Measurements from ENCODE around the gene CPA1.
A peak's percentile ranks its signal among the peaks of the same experiment; 100 is the strongest.

The CPA1 gene

DNA sequence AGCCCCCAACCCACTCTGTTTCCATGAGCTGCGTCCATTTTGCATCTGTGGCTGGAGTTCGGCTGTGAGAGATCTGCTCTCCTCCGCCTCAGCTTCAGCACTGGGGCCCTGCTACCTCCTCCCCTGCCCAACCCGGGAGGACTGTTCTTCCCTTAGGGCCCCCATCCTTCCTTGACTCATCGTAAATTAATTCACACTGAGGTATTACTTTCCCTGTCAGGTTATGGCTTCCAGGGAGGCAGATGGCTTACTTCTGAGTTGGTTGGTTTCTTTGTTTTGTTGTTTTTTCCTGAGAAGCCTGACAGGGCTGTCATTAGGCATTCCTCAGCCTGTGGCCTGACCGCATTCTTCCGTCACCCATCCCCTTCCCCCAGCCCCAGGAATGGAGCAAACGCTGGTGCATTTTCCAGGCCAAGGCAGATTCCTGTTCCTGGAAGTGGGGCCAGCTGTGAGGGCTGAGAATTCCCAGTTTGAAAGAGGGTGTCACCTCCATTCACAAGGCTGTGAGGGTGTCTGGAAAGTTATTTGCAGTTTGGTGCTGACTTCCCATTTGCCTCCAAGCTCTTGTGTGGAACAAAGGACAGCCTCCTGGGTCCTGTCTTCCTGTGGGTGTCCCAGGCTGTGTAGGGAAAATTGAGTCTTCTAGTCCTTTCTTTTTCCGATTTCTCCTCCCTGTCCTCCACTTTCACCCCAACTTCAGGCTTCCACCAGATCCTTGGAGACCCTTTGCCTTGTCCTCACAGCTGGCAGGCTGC lies 24.0 kb upstream of the CPA1 start:
- no peak for DNase-seq (ENCODE audit: low read depth in 2 of 2)

DNA sequence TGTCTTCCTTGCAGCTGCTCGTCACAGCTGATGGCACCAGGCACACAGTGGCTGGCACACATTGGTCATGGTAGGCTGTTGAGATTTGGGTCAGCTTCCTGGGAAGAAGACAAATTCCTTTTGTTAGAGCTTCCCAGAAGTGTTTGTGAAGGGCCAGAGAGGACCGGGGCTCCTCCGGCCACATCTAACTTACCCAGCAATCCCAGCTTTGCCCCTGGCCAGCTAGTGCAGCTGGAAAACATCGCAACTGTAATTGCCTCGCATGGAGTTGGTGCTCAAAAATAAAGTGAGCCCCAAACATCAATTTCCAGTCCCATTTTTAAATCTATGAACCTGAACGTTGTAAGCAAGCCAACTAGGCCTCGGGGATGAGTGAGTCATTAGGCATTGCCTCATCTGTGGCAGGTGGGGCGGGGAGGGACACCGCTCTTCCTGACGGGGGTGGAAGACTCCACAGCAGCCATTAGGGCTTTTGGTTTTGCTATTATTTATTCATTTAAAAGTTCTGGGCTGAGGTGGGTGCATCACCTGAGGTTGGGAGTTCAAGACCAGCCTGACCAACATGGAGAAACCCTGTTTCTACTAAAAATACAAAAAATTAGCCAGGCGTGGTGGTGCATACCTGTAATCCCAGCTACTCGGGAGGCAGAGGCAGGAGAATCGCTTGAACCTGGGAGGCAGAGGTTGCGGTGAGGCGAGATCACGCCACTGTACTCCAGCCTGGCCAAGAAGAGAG lies 23.2 kb upstream of the CPA1 start:
- no peak for DNase-seq (ENCODE audit: low read depth in 2 of 2)

DNA sequence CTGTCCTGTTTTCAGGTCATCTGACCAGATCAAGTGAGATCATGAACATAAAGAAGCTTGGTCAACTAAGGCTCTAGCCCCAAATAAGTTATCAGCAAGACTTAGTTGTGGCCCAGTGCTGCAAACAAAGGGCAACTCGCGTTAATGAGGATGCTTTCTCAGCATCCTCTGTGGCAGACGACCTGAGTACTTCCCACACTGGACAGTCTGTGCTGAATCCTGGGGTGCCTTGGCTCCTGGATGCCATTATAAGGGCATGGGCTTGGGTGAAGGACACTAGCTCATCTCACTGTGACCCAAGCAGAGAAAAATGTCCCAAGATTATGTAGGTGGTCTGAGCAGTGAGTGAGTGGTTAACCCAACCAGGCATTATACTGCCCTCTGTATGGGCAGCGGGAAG lies 21.8 kb upstream of the CPA1 start:
- DNase-seq (ENCODE audit: low read depth in 2 of 2): no peak

DNA sequence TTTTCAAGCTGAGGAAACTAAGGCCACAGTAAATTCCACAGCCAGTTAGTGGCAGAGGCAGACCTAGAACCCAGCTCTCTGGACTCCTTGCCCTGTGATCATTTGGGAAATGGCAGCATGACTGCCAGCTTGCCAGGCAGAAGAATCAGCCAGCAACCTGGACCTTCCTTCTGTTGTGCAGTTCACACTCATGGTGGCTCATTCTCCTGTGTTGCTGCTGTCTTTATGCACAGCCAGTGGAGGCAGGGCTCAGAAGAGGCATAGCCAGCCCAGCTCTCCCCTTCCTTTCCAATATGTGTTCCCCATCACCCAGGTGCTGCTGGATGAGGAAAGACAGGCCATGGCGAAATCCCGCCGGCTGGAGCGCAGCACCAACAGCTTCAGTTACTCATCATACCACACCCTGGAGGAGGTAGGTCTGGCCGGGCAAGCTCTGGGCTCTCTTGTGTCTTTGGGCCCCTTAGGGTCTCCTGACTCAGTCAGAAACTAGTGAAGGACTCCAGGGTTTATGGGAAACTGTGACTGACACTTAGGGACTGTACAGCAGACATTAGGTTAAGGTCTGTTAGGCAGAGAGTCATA lies 20.9 kb upstream of the CPA1 start:
- DNase-seq (ENCODE audit: low read depth in 2 of 2): no peak

DNA sequence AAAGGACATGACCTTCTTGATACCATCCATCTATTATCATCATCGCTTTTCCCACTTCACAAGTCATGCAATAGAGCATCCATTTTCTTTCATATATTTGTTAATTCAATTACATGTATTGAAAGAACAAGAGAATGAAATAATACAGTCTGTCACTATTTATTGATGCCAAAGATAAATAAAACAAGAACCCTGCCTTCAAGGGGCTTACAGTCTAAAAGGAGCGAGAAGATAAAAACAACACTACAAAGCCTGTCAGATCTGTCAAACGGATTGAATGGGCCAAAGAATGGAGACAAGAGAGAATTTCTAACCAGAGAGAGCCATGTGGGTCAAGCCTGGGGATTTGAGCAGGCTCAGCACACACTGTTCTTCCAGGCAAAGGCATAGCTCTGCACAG lies 19.8 kb upstream of the CPA1 start:
- DNase-seq (ENCODE audit: low read depth in 2 of 2): no peak

DNA sequence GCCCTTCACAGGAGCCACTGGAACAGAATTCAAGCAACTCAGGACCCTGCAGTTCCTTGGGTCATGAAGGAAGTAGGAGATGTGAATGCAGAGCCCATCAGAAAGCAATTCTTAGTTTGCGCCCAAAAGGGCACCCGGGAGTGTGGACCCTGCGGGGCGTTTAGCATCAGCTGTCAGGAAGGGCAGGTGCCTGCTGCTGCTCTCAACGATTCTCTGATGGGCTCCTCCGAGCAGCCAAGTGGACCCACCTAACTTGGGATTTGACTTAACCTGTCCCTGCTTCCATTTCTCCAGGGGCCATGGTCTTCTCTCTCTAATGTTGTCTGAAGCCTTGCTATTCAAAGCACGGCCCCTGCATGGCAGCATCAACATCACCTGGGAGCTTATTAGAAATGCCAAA lies 18.6 kb upstream of the CPA1 start:
- DNase-seq (ENCODE audit: low read depth in 2 of 2): no peak

DNA sequence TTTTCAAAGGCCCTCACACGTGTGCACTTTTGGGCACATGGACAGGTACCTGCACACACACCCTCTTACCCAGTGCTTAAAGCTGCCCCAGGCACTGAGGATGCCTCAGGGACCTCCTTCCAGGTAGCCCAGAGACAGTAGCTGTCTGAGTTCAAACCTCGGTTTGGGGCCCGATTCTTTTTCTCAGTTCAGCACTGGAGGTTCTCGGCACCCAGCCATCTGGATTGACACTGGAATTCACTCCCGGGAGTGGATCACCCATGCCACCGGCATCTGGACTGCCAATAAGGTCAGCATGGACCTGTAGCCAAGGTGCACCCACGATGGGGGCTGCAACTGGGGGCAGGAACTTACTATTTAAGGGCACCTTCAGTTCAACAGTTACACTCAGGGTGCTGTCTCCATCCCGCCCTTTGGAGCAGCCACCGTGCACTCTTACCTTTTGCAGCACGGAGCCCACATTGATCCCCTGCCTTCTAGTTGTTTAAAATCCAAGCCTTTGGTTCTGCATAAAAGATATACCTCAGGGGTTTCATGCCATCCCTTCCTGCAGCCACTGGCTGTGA lies 18.0 kb upstream of the CPA1 start:
- no peak for DNase-seq (ENCODE audit: low read depth in 2 of 2)

DNA sequence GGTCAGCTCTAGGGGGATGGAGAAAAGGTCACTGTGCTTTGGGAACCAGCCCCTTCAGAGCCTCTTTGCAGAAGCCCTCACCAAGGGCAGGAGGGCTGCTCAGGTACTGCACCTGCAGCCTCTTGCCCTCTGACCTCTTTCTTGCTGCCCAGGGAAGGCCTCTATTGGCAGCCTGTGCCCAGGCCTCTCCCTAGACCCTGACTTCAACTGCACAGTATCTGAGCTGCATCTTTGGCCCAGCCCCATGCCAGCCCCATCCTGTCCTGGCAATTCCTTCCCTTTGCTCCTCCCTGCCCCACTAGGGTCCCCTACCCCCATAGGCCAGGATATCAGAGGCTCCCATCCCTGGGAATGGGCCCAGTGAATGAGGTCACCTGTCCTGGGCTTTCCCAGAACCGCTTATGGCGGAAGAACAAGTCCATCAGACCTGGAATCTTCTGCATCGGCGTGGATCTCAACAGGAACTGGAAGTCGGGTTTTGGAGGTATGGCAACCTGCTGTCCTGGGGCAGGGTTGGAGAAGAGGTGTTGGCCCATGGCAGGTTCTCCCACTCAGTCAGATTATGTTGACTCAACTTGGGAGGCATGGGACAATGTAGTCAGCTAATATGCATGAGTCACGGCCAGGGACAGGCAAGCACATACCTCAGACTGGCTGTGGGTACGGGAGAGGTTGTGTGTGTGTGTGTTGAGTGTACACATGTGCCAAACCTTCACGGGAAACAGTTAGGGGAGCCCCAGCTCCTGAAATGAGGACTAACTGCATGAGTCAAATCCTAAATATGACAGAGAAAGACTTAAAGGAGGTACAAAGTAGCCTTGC lies 17.1 kb upstream of the CPA1 start:
- DNase-seq (ENCODE audit: low read depth in 2 of 2): peak in 1 of 2 donors; percentile 1

DNA sequence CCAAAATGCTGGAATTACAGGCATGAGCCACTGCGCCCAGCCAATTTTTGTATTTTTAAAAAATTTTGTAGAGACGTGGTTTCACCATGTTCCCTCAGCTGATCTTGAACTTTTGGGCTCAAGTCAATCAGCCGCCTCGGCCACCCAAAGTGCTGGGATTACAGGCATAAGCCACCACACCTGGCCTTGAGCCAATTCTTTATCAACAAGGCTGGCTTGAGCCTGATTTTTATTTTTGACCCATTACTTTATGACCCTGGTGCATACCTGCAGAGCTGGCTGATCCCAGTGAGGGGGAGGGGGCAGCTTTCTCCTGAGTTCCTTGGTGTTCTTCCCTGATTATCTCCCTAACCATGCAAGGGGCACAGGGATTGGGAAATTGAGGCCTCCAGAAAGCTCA lies 15.8 kb upstream of the CPA1 start:
- no peak for DNase-seq (ENCODE audit: low read depth in 2 of 2)

DNA sequence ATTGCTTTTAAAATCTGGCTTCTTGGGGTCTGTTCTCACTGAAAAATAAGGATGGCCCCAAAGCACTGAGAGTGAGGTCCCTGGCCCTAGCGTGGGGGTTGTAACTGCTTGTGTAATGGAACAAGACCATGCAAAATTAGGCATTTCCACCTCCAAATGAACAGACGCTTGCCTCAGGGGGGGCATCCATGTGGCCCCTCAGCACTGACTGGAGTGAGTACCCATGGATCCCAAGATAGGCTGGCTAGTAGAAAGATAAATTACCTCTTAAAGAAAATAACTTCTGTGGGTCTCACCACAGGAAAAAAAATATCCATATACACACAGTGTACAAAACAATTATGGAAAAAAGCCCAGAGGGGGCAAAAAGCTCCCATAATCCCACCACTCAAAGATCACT lies 15.2 kb upstream of the CPA1 start:
- no peak for DNase-seq (ENCODE audit: low read depth in 2 of 2)

DNA sequence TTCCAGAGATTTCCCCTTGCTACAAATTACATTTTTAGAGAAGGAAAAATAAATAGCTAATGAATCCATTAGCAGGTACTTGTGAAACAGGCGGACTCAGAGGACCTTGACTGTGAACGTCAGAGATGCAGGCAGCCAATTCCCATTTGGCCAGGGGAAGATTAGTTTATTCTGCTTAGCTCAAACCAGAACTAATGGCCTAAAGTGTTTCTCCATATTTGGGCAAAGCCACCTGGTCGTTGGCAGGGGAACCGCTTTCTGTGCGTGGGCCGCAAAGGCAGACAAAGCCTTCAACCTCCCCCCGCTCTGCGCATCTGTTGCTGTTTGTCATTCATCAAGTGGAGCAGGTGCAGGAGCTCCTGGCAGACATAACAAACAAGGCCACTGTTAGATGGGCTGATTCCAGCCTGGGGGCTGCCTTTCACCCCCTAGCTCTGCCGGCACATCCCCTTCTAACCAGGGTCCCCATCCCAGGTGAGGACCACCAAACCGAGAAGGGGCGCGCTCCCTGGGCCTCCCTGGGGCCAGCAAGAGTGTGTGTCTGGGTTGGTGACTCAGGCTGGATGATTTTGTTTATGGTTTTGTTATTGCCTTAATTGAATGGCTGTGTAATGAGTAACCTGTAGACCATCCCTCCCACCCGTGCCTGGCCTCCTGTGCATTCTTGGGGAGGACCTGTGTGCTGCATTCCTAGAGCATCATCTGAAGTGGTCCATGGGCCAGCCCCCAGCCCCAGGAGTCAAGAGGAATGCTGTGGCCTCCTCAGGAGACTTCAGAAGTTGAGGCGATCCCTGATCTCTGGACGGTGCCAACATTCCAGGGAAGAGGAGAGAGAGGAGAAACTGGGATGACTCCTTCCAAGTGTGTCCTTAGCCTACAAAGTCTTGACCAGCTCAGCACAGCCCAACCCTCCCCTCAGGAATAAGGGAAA lies 14.5 kb upstream of the CPA1 start:
- DNase-seq (ENCODE audit: low read depth in 2 of 2): no peak

DNA sequence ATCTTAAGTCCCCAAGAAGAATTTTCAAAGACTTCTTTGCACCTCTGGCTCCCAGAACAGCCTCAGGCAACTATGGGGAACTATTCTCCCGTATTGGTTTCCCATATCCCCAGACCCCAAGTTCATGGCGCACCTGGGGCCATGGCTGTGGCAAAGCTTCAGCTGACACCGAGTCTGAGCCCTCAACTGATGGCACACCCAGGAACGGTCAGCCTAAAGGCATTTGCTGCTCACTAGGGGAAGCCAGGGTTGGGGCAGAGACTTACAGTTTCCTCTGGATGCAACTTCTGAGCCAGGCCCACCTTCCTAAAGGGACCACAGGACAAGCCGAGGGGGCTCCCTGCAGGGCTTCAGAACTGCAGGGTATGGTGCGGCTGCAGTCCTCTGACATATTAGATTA lies 13.7 kb upstream of the CPA1 start:
- DNase-seq (ENCODE audit: low read depth in 2 of 2): no peak

DNA sequence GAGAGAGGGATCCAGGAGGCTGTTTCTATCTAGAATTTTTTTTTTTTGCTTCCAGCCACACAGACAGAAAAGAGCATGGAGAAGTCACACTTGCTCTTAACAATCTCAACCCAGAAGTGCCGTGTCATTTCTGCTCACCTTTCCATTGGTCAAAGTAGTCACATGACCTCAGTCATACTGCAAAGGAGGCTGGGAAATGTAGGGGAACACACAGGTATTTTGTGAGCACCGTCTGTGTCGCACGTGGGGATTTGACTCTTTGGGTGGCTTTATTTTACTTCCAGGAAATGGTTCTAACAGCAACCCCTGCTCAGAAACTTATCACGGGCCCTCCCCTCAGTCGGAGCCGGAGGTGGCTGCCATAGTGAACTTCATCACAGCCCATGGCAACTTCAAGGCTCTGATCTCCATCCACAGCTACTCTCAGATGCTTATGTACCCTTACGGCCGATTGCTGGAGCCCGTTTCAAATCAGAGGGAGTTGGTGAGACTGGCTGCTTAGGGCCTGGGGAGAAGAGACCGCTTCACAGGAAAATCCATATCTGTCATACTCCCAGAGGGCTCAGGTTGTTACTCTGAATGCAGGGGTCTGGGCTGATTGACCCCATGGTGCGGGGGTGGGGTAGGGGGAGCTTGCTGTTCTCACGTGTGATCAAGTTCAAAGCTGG lies 13.1 kb upstream of the CPA1 start:
- DNase-seq (ENCODE audit: low read depth in 2 of 2): no peak

DNA sequence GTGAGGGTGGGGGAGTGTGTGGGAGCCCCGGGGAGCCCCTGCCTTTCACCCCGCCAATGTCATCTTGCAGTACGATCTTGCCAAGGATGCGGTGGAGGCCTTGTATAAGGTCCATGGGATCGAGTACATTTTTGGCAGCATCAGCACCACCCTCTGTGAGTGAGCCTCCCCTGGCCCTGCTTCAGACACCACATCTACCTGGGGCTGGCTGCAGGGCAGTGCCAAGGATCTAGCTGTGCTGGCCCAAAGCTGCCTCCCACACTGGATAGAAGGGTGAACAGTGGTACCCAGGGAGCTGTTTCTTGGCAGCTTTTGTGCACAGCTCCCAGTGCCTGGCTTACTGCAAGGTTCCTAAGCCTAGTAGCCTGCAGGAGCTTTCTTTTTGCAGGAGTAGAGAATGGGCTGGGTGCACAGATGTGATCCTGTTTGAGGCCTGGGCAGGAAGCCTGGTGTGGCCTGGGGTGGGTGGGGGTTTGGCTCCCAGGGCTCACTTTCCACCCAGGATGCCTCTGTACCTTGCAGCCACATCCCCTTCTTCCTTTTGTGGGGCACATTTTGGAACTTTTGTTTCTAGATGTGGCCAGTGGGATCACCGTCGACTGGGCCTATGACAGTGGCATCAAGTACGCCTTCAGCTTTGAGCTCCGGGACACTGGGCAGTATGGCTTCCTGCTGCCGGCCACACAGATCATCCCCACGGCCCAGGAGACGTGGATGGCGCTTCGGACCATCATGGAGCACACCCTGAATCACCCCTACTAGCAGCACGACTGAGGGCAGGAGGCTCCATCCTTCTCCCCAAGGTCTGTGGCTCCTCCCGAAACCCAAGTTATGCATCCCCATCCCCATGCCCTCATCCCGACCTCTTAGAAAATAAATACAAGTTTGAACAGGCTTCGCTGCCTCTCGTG lies 12.2 kb upstream of the CPA1 start:
- no peak for DNase-seq (ENCODE audit: low read depth in 2 of 2)

DNA sequence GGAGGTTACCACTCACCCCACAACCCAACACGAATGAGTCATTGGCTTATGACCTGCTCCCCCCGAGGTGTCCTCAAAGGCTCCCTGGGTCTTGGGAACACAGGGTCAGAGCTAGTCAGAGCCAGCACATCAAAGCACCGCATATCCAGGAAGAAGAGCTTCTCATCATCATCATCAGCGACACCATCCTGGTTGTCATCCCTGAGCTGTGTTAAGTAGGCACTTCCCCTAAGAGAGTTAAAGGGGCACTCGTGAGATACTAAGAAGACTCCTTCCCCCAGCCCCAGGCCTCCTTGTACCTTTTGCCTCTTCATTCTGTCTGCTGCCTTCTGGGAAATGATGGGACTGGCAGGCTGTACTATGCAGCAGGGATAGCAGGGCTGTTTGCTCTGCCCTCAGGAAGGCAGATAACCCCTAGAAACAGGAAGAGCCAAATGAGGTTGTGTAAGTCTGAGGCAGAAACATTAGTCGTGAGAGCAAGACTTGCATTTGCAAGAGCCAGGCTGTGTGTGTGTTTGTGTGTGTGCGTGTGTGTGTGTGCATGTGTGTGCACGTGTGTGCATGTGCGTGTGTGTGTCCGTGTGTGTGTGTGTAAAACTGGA lies 11.1 kb upstream of the CPA1 start:
- DNase-seq (ENCODE audit: low read depth in 2 of 2): no peak

DNA sequence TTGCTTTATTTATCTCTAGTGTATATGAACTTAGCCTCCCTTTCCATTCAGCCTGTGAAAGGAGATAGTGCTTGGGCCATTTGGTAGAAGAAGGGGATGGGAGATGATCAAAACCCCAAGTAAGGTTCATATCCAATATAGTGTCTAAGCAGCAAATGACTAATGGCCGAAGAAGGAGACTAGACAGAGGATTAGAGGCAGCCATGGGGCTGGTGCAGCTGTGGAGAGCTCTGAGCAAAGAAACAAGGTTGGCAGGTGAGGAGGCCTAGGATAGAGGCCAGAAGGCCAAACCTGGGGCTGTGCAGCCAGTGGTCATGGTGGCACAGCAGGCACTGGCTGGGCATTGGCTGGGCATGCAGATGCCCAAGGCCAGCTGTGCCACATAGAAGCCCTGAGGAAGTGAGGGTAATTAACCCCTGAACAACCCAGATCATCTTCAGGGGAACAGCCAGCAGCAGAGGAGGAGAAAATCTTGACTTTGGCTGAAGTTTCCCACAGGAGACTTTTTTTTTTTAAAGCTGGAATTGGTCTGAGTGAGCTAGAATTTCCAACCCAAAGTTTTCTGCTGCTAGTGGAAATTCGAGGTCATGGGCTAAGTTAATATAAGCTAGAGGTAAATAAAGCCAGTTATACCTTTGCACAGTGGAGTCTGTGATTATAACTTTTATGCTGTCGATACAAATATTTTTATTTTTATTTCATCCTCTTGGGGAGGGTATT lies 10.3 kb upstream of the CPA1 start:
- DNase-seq (ENCODE audit: low read depth in 2 of 2): no peak

DNA sequence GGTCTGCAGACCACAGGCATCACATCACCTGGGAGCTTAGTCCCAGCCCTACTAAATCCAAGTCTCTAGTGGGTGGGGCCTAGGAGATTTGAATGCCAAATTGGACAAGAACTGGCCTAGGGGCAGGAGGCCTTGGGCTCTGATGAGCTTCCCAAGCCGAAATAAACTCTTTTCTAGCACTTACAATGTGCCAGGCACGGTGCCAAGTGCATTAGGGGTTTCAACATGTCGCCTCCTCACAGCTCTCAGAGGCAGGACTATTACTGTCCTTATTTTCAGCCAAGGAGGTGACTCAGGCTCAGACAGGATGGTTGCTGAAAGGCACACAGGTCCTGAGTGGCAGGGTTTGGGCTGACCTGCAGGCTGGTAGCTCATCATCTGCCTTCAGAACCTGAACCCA lies 9.2 kb upstream of the CPA1 start:
- DNase-seq (ENCODE audit: low read depth in 2 of 2): no peak

Data from stimulated activated CD4-positive, alpha-beta T cell treated with anti-CD3 and anti-CD28 coated beads, Interleukin-1b, Interleukin-23, amount 100 ng/mL, for 4 hours (primary cell).